Lower lobe of right lung (tissue), 2 donors: ENCODE measurements around the gene ASB10. TPM values are rescaled to one million over a fixed set of nuclear protein-coding genes. Genes with fewer than 3 reads are reported as not detected.

Experiments used
- ATAC-seq, 2 donors: fragments of 200-7000 bp; cut with Tn5 transposase; one replicate each; pipeline ENCODE4 v1.9.1; 2020 to 2022; ENCODE audit warnings: mild to moderate bottlenecking in 2 of 2, moderate library complexity in 2 of 2
- DNase-seq: peaks from one replicate; pipeline ENCODE4 v3.0.0-alpha.2; 2020
- H3K27ac ChIP-seq: fragments of 200-600 bp; one replicate; pipeline ENCODE4 v1.8.0; 2022
- H3K27me3 ChIP-seq: fragments of 200-600 bp; one replicate; pipeline ENCODE4 v1.8.0; 2022; ENCODE audit warnings: low read depth
- H3K36me3 ChIP-seq: fragments of 200-600 bp; one replicate; pipeline ENCODE4 v1.8.0; 2022; ENCODE audit warnings: mild to moderate bottlenecking
- H3K4me1 ChIP-seq: fragments of 200-600 bp; one replicate; pipeline ENCODE4 v1.8.0; 2022
- H3K4me3 ChIP-seq: fragments of 200-600 bp; one replicate; pipeline ENCODE4 v1.8.0; 2022; ENCODE audit warnings: mild to moderate bottlenecking
- H3K9me3 ChIP-seq: fragments of 200-600 bp; one replicate; pipeline ENCODE4 v1.8.0; 2022
- CTCF ChIP-seq: fragments of 200-600 bp; IDR thresholded peaks from one replicate; pipeline ENCODE4 v1.8.0; 2022; ENCODE audit warnings: antibody characterized with exemption, mild to moderate bottlenecking
- intact Hi-C: fragments of 100-400 bp; cut with DNase I; formaldehyde crosslinking; loops from one replicate; pipeline ENCODE4 v1.11.0; 2022
- total RNA-seq: library from RNA; stranded (reverse); fragmentation: NEBNext Ultra II Directional; extraction: Animal tissue kit (Norgen Biotek cat#: 25700); gene quantifications from one replicate; pipeline ENCODE4 v1.2.1, GENCODE V29; 2021
- donor health status: DM: no; HTN: yes; CAD: no; lungs with severe emphysema.

Gene ASB10
- total RNA-seq, 1 donor from 2014 or later, result not detected

- TF ChIP-seq CTCF, result no peak
- Histone ChIP-seq H3K9me3 (no peaks in the 10 kb centered on the region), H3K4me1 (no peaks in the 10 kb centered on the region), H3K4me3 (no peak overlapping the region), H3K36me3 (peaks cover 60% of the 10 kb centered on the region), H3K27ac (no peak overlapping the region), H3K27me3 (no peaks in the 10 kb centered on the region)
- DNase-seq, result no peak
- ATAC-seq, result no peak
- intact Hi-C loops, result no loop called here
Measured at GRCh38 chr7:151144387-151144786, 42.7 kb downstream of the ASB10 start.

- H3K4me3 ChIP-seq, result no peak overlapping the region
- intact Hi-C loops, result no loop called here
- H3K27me3 ChIP-seq, result no peaks in the 10 kb centered on the region
- no peak overlapping the region for H3K27ac ChIP-seq
- H3K36me3 ChIP-seq, result peaks cover 70% of the 10 kb centered on the region
- no peaks in the 10 kb centered on the region for H3K4me1 ChIP-seq
- no peak for TF ChIP-seq CTCF
- DNase-seq (no peak), ATAC-seq (no peak)
- H3K9me3 ChIP-seq, result no peaks in the 10 kb centered on the region
Measured at GRCh38 chr7:151143261-151144015, 43.6 kb downstream of the ASB10 start.

- intact Hi-C loops, result no loop called here
- no peaks in the 10 kb centered on the region for H3K27me3 ChIP-seq
- ATAC-seq (no peak), DNase-seq (no peak)
- no peak for TF ChIP-seq CTCF
- H3K9me3 ChIP-seq, result no peaks in the 10 kb centered on the region
- H3K4me1 ChIP-seq, result no peaks in the 10 kb centered on the region
- no peak overlapping the region for H3K4me3 ChIP-seq
- peaks cover 77% of the 10 kb centered on the region for H3K36me3 ChIP-seq
- no peak overlapping the region for H3K27ac ChIP-seq
Measured at GRCh38 chr7:151142686-151143040, 44.4 kb downstream of the ASB10 start.

GRCh38 chr7:151141855-151142685 lies 45.0 kb downstream of the ASB10 start:
- Histone ChIP-seq H3K36me3 (peaks cover 83% of the 10 kb centered on the region), H3K27ac (no peak overlapping the region), H3K4me1 (no peaks in the 10 kb centered on the region), H3K9me3 (no peaks in the 10 kb centered on the region), H3K27me3 (no peaks in the 10 kb centered on the region), H3K4me3 (no peak overlapping the region)
- intact Hi-C loops, result no loop called here
- DNase-seq (no peak), ATAC-seq (no peak)
- no peak for TF ChIP-seq CTCF

- ATAC-seq, result no peak
- no peak for TF ChIP-seq CTCF
- DNase-seq, result no peak
- Histone ChIP-seq H3K9me3 (no peaks in the 10 kb centered on the region), H3K4me1 (no peaks in the 10 kb centered on the region), H3K4me3 (no peak overlapping the region), H3K27me3 (no peaks in the 10 kb centered on the region), H3K27ac (no peak overlapping the region), H3K36me3 (peaks cover 90% of the 10 kb centered on the region)
- intact Hi-C loops, result no loop called here
Measured at GRCh38 chr7:151141311-151141854, 45.7 kb downstream of the ASB10 start.
